Fibroblast of skin of left biceps (primary cell): ENCODE data around the gene NEBL.
"Not testable (repeated sequence)": the region's sequence is repeated elsewhere in the genome, so short reads cannot be mapped to it uniquely, and the experiment has no call there.

ENCODE experiments used
- DNase-seq, 2 experiments: peaks; one replicate each; pipeline ENCODE4 v3.0.0-alpha.2; 2013; ENCODE audit warnings: low read depth in 2 of 2

NEBL gene

GRCh38 chr10:20897146-20897825, at the start of gene NEBL:
TSS of gene NEBL (minus strand) at chr10:20897311. CDS start at chr10:20897205, 106 bp downstream.
- no peak for DNase-seq

- DNase-seq = no peak
Observed at GRCh38 chr10:20945546-20946332, 48.6 kb upstream of the NEBL start.

GRCh38 chr10:20944789-20945502, 47.8 kb upstream of the NEBL start:
- no peak for DNase-seq

GRCh38 chr10:20939414-20939813, 42.3 kb upstream of the NEBL start:
- not testable (repeated sequence) for DNase-seq

- no peak for DNase-seq
Observed at GRCh38 chr10:20936396-20936795, 39.3 kb upstream of the NEBL start.

- DNase-seq = no peak
Observed at GRCh38 chr10:20935931-20936330, 38.8 kb upstream of the NEBL start.

- no peak for DNase-seq
Observed at GRCh38 chr10:20935301-20935700, 38.2 kb upstream of the NEBL start.

- no peak for DNase-seq
Observed at GRCh38 chr10:20933705-20934104, 36.6 kb upstream of the NEBL start.

- no peak for DNase-seq
Observed at GRCh38 chr10:20932606-20933126, 35.6 kb upstream of the NEBL start.

- no peak for DNase-seq
Observed at GRCh38 chr10:20931156-20931795, 34.2 kb upstream of the NEBL start.

- DNase-seq = no peak
Observed at GRCh38 chr10:20927456-20927855, 30.3 kb upstream of the NEBL start.

- no peak for DNase-seq
Observed at GRCh38 chr10:20922451-20922850, 25.3 kb upstream of the NEBL start.

- no peak for DNase-seq
Observed at GRCh38 chr10:20922033-20922432, 24.9 kb upstream of the NEBL start.

- no peak for DNase-seq
Observed at GRCh38 chr10:20920061-20920460, 22.9 kb upstream of the NEBL start.

GRCh38 chr10:20919481-20919880, 22.4 kb upstream of the NEBL start:
- no peak for DNase-seq

GRCh38 chr10:20916976-20917375, 19.9 kb upstream of the NEBL start:
- DNase-seq = no peak

- DNase-seq = no peak
Observed at GRCh38 chr10:20912969-20913368, 15.9 kb upstream of the NEBL start.

- DNase-seq = no peak
Observed at GRCh38 chr10:20911626-20912025, 14.5 kb upstream of the NEBL start.

GRCh38 chr10:20909801-20910200, 12.7 kb upstream of the NEBL start:
- DNase-seq = no peak

- DNase-seq = no peak
Observed at GRCh38 chr10:20908391-20908790, 11.3 kb upstream of the NEBL start.

GRCh38 chr10:20903635-20904390, 6.7 kb upstream of the NEBL start:
- no peak for DNase-seq
